NCI-H446 (cell line): ENCODE results near the gene OR52B4.
"Not testable (repeated sequence)": the region's sequence is repeated elsewhere in the genome, so short reads cannot be mapped to it uniquely, and the experiment has no call there.

Experiments used
- DNase-seq, 2 experiments: peaks; one replicate each; lab custom pipeline; 2025; lab: John Stamatoyannopoulos, UW

Gene OR52B4

GRCh38 chr11:4368286-4368685 is at the start of gene OR52B4:
OR52B4 (minus strand) TSS chr11:4368386; CDS start chr11:4368295, 91 bp downstream.
- DNase-seq, result no peak

GRCh38 chr11:4416816-4417215 is 48.6 kb upstream of the OR52B4 start:
- no peak for DNase-seq

- no peak for DNase-seq
Measured at GRCh38 chr11:4416306-4416705, 48.1 kb upstream of the OR52B4 start.

GRCh38 chr11:4406206-4406605 is 38.0 kb upstream of the OR52B4 start:
- DNase-seq, result not testable (repeated sequence)

- no peak for DNase-seq
Measured at GRCh38 chr11:4393858-4394223, 25.7 kb upstream of the OR52B4 start.

GRCh38 chr11:4393209-4393857 is 25.1 kb upstream of the OR52B4 start, which contains the start of gene TRIM21:
TRIM21 (minus strand) TSS chr11:4393702; CDS start chr11:4390409, 3,293 bp downstream.
- peak in 1 of 2 experiments; percentile 33 for DNase-seq

GRCh38 chr11:4388221-4388620 is 20.0 kb upstream of the OR52B4 start:
- no peak for DNase-seq

GRCh38 chr11:4385978-4386740 is 18.0 kb upstream of the OR52B4 start:
- no peak for DNase-seq

GRCh38 chr11:4381901-4382300 is 13.7 kb upstream of the OR52B4 start:
- DNase-seq, result no peak

- DNase-seq, result no peak
Measured at GRCh38 chr11:4375431-4376140, 7.4 kb upstream of the OR52B4 start.

GRCh38 chr11:4370166-4370565 is 2.0 kb upstream of the OR52B4 start:
- no peak for DNase-seq

GRCh38 chr11:4348142-4348541 is 20.0 kb downstream of the OR52B4 start:
- DNase-seq, result not testable (repeated sequence)

GRCh38 chr11:4345366-4345765 is 22.8 kb downstream of the OR52B4 start:
- not testable (repeated sequence) for DNase-seq

- DNase-seq, result not testable (repeated sequence)
Measured at GRCh38 chr11:4334356-4334755, 33.8 kb downstream of the OR52B4 start.
